ENCODE results near the gene PRF1.

GRCh38 chr10:70605161-70605560, 2.6 kb upstream of the PRF1 start:
- TF ChIP-seq POLR2A (IDR thresholded peaks at IDR 0.05) (no peak), EP300 (IDR thresholded peaks at IDR 0.05) (no peak), POLR2AphosphoS5 (IDR thresholded peaks at IDR 0.05) (no peak)
- TF ChIP-seq, protein P1, sequence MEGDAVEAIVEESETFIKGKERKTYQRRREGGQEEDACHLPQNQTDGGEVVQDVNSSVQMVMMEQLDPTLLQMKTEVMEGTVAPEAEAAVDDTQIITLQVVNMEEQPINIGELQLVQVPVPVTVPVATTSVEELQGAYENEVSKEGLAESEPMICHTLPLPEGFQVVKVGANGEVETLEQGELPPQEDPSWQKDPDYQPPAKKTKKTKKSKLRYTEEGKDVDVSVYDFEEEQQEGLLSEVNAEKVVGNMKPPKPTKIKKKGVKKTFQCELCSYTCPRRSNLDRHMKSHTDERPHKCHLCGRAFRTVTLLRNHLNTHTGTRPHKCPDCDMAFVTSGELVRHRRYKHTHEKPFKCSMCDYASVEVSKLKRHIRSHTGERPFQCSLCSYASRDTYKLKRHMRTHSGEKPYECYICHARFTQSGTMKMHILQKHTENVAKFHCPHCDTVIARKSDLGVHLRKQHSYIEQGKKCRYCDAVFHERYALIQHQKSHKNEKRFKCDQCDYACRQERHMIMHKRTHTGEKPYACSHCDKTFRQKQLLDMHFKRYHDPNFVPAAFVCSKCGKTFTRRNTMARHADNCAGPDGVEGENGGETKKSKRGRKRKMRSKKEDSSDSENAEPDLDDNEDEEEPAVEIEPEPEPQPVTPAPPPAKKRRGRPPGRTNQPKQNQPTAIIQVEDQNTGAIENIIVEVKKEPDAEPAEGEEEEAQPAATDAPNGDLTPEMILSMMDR (IDR thresholded peaks at IDR 0.05) = no peak
